ENCODE data around the gene CD58.

- peak in 1 of 2 donors; percentile 49 for TF ChIP-seq POLR2A (IDR thresholded peaks at IDR 0.05)
- TF ChIP-seq, protein P1, sequence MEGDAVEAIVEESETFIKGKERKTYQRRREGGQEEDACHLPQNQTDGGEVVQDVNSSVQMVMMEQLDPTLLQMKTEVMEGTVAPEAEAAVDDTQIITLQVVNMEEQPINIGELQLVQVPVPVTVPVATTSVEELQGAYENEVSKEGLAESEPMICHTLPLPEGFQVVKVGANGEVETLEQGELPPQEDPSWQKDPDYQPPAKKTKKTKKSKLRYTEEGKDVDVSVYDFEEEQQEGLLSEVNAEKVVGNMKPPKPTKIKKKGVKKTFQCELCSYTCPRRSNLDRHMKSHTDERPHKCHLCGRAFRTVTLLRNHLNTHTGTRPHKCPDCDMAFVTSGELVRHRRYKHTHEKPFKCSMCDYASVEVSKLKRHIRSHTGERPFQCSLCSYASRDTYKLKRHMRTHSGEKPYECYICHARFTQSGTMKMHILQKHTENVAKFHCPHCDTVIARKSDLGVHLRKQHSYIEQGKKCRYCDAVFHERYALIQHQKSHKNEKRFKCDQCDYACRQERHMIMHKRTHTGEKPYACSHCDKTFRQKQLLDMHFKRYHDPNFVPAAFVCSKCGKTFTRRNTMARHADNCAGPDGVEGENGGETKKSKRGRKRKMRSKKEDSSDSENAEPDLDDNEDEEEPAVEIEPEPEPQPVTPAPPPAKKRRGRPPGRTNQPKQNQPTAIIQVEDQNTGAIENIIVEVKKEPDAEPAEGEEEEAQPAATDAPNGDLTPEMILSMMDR (IDR thresholded peaks at IDR 0.05), result peak in 1 of 6 experiments; percentile 8
Observed at GRCh38 chr1:116481934-116482333, 88.9 kb downstream of the CD58 start.

Data from Peyer's patch (tissue), 4 donors.